PC-9 (cell line): ENCODE results near the gene EFCAB11. TPM values are rescaled to one million over a fixed set of nuclear protein-coding genes. Genes with fewer than 3 reads are reported as not detected.
A peak's percentile ranks its signal among the peaks of the same experiment; 100 is the strongest.

Experiments used
- BruUV-seq: library from RNA; stranded (reverse); fragments of 400-500 nt; replicated peaks from 2 replicates; lab custom pipeline; 2021; lab: Mats Ljungman, UMichigan
- CTCF ChIA-PET: fragments of 300-600 bp; sonication (Branson Sonifier 250); formaldehyde crosslinking; loops from one replicate; lab custom pipeline; 2022; ENCODE audit warnings: antibody characterized with exemption; lab: Charles Lee
- POLR2A ChIA-PET: fragments of 300-600 bp; sonication (Branson Sonifier 250); formaldehyde crosslinking; loops from one replicate; lab custom pipeline; 2022; ENCODE audit warnings: antibody characterized with exemption; ENCODE audit not compliant: unreplicated experiment; lab: Charles Lee
- DNase-seq, 2 experiments: peaks; one replicate each; pipeline versions ENCODE4 v3.0.0 to v3.0.0-alpha.2; 2015 to 2022; ENCODE audit warnings: mixed read lengths in 1 of 2
- H2AFZ ChIP-seq: fragments of 200-600 bp; sonication (generic); 2 replicates; pipeline ENCODE4 v1.8.1; 2017; ENCODE audit warnings: antibody characterized with exemption
- H3F3A ChIP-seq: fragments of 200-600 bp; sonication (generic); 2 replicates; pipeline ENCODE4 v1.8.1; 2017; ENCODE audit warnings: antibody characterized with exemption, mild to moderate bottlenecking, low read depth; ENCODE audit not compliant: insufficient read depth
- H3K27ac ChIP-seq: fragments of 200-600 bp; sonication (generic); 2 replicates; pipeline ENCODE4 v1.6.1; 2016; ENCODE audit warnings: mixed run types
- H3K27me3 ChIP-seq: fragments of 200-600 bp; sonication (generic); 2 replicates; pipeline ENCODE4 v1.6.1; 2016; ENCODE audit warnings: low read depth, mixed run types; ENCODE audit not compliant: insufficient read depth
- H3K36me3 ChIP-seq: fragments of 200-600 bp; sonication (generic); 2 replicates; pipeline ENCODE4 v1.6.1; 2016; ENCODE audit warnings: low read depth, mixed run types
- H3K4me1 ChIP-seq: fragments of 200-600 bp; sonication (generic); replicated peaks from 2 replicates; pipeline ENCODE4 v1.6.1; 2016; ENCODE audit warnings: mixed run types; ENCODE audit not compliant: insufficient read depth
- H3K4me2 ChIP-seq: fragments of 200-600 bp; sonication (generic); 2 replicates; pipeline ENCODE4 v1.6.1; 2017; ENCODE audit warnings: mixed run types
- H3K4me3 ChIP-seq: fragments of 200-600 bp; sonication (generic); 2 replicates; pipeline ENCODE4 v1.6.1; 2016; ENCODE audit warnings: mixed run types
- H3K79me2 ChIP-seq: fragments of 200-600 bp; sonication (generic); 2 replicates; pipeline ENCODE4 v1.6.1; 2017; ENCODE audit warnings: low read depth, mixed run types
- H3K9me2 ChIP-seq: fragments of 200-600 bp; sonication (generic); 2 replicates; pipeline ENCODE4 v1.8.1; 2017; ENCODE audit warnings: mild to moderate bottlenecking; ENCODE audit not compliant: insufficient read depth
- H3K9me3 ChIP-seq: fragments of 200-600 bp; sonication (generic); 2 replicates; pipeline ENCODE4 v1.8.1; 2016; ENCODE audit warnings: low read depth; ENCODE audit not compliant: insufficient read depth
- H4K20me1 ChIP-seq: fragments of 200-600 bp; sonication (generic); 2 replicates; pipeline ENCODE4 v1.8.1; 2017; ENCODE audit not compliant: insufficient read depth
- EZH2 ChIP-seq: fragments of 200-600 bp; sonication (generic); IDR thresholded peaks from 2 replicates; pipeline ENCODE4 v1.8.0; 2017; ENCODE audit warnings: antibody characterized with exemption, low read depth
- intact Hi-C: fragments of 100-400 bp; cut with micrococcal nuclease; formaldehyde crosslinking; loops from one replicate; pipeline ENCODE4 v1.10.0; 2022; ENCODE audit not compliant: unreplicated experiment
- total RNA-seq: library from RNA; stranded (reverse); gene quantifications from 2 replicates; pipeline ENCODE4 v1.2.3, GENCODE V29; 2021
- TF ChIP-seq, protein P1 (sequence below): fragments of 200-600 bp; sonication (generic); conservative IDR thresholded peaks from 2 replicates; pipeline ENCODE4 v1.6.1; 2017; ENCODE audit warnings: mixed run types, antibody characterized with exemption, mild to moderate bottlenecking, moderate library complexity

Gene EFCAB11
- total RNA-seq, 1 experiment from 2014 or later, result 8.4 TPM

DNA sequence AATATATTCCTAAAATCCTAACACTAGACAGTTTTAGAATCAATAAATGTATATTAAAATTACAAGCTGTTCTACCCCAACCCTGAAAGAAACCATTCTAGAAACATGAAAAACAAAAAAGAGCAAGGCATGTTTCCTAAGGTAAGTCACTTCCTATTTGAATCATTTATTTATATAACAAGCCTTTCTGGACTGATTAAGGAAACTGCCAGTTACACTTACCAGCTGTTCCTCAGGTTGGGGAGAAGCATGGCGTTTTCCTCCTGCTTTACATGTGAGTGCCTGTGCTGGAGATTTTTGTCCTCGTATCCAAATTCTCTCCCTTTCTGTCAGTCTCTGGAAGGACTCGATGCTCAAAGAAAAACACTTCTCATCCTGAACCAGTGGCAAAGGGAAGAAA, 183.3 kb downstream of the EFCAB11 start:
- Histone ChIP-seq H3K79me2 (no peaks in the 10 kb centered on the region), H4K20me1 (no peaks in the 10 kb centered on the region), H3K4me3 (no peak overlapping the region), H3K9me3 (no peaks in the 10 kb centered on the region), H2AFZ (no peak overlapping the region; the same call in 1 of the 2 replicates), H3K27me3 (no peaks in the 10 kb centered on the region), H3F3A (no peaks in the 10 kb centered on the region), H3K36me3 (no peaks in the 10 kb centered on the region), H3K9me2 (no peaks in the 10 kb centered on the region), H3K4me1 (no peaks in the 10 kb centered on the region), H3K4me2 (no peak overlapping the region), H3K27ac (no peak overlapping the region)
- no peak for DNase-seq
- POLR2A ChIA-PET, result no interaction called here
- no peak for TF ChIP-seq EZH2
- TF ChIP-seq, protein P1, sequence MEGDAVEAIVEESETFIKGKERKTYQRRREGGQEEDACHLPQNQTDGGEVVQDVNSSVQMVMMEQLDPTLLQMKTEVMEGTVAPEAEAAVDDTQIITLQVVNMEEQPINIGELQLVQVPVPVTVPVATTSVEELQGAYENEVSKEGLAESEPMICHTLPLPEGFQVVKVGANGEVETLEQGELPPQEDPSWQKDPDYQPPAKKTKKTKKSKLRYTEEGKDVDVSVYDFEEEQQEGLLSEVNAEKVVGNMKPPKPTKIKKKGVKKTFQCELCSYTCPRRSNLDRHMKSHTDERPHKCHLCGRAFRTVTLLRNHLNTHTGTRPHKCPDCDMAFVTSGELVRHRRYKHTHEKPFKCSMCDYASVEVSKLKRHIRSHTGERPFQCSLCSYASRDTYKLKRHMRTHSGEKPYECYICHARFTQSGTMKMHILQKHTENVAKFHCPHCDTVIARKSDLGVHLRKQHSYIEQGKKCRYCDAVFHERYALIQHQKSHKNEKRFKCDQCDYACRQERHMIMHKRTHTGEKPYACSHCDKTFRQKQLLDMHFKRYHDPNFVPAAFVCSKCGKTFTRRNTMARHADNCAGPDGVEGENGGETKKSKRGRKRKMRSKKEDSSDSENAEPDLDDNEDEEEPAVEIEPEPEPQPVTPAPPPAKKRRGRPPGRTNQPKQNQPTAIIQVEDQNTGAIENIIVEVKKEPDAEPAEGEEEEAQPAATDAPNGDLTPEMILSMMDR, result no peak
- BruUV-seq, result no TSS peak
- CTCF ChIA-PET, result no interaction called here
- intact Hi-C loops, result no loop called here

DNA sequence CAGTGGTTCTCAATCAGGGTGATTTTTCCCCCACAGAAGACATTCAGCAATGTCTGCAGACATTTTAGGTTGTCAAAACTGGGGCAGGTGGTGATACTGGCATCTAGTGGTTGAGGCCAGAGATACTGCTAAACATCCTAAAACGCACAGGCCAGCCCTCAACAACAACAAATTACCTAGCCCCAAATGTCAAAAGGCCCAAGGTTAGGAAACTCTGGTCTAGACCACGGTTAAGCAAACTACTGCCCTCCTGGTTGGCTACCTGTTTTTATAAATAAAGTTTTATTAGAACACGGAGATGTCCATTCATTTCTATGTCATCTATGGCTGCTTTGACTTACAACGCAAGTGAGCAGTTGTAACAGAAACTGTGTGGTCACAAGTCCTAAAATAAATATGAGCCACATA, 186.7 kb downstream of the EFCAB11 start:
- Histone ChIP-seq H3K4me3 (no peak overlapping the region), H4K20me1 (no peaks in the 10 kb centered on the region), H3K27me3 (peaks cover 1% of the 10 kb centered on the region; the same call in 1 of the 2 replicates), H3K4me1 (no peaks in the 10 kb centered on the region), H3F3A (no peaks in the 10 kb centered on the region), H3K79me2 (no peaks in the 10 kb centered on the region), H3K9me3 (no peaks in the 10 kb centered on the region), H3K4me2 (no peak overlapping the region), H2AFZ (no peak overlapping the region), H3K9me2 (no peaks in the 10 kb centered on the region), H3K27ac (no peak overlapping the region), H3K36me3 (no peaks in the 10 kb centered on the region)
- ChIA-PET CTCF (no interaction called here), POLR2A (no interaction called here)
- no peak for TF ChIP-seq EZH2
- TF ChIP-seq, protein P1, result peak; percentile 23; the same call in 1 of the 2 replicates
- BruUV-seq, result no TSS peak
- no peak for DNase-seq
- intact Hi-C loops, result no loop called here

DNA sequence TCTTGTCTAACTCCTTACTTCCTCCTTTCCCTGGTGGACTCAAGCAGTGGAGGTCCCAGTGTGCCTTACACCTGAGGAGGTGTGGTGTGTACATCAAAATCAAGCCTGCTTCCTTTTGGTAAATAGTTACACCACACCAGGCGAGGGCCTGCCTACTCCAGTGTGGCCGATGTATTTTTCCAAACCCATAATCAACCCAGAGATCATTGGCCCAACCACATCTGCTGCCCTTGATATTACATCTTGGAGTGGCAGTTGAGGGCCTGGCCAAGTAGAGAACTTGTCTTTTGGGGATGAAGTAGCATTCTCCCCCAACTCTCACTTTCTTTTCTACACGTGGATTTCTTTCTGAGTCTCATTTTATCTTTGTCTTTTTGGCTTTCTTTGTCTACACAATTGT, 187.4 kb downstream of the EFCAB11 start:
- Histone ChIP-seq H4K20me1 (no peaks in the 10 kb centered on the region), H3F3A (no peaks in the 10 kb centered on the region), H3K9me2 (no peaks in the 10 kb centered on the region), H3K4me1 (no peaks in the 10 kb centered on the region), H3K4me3 (no peak overlapping the region), H3K27me3 (peaks cover 7% of the 10 kb centered on the region), H3K79me2 (no peaks in the 10 kb centered on the region), H3K27ac (no peak overlapping the region), H3K9me3 (no peaks in the 10 kb centered on the region), H3K36me3 (no peaks in the 10 kb centered on the region), H3K4me2 (no peak overlapping the region), H2AFZ (no peak overlapping the region)
- BruUV-seq, result no TSS peak
- no peak for DNase-seq
- TF ChIP-seq, protein P1, result no peak
- no peak for TF ChIP-seq EZH2
- CTCF ChIA-PET, result no interaction called here
- POLR2A ChIA-PET, result no interaction called here
- intact Hi-C loops, result no loop called here
